HepG2 (cell line): ENCODE measurements around the gene NDN. TPM values are rescaled to one million over a fixed set of nuclear protein-coding genes. Genes with fewer than 3 reads are reported as not detected.

ENCODE experiments used
- ARNT ChIP-seq: fragments of 450-650 bp; IDR thresholded peaks from 2 replicates; pipeline ENCODE4 v1.6.1; 2017
- ATF7 ChIP-seq, 2 experiments: fragments of 450-650 bp in 1 of 2; sonication (generic) in 1 of 2; formaldehyde crosslinking in 1 of 2; IDR thresholded peaks; 2 replicates each; pipeline versions ENCODE4 v1.4.0 to v1.6.1; 2016 to 2020; ENCODE audit warnings: antibody characterized with exemption in 1 of 2, mild to moderate bottlenecking in 1 of 2, missing genetic modification reagents in 1 of 2
- HDAC6 ChIP-seq: fragments of 200-600 bp; sonication (generic); IDR thresholded peaks from 2 replicates; pipeline ENCODE4 v1.7.0; 2017; ENCODE audit warnings: mild to moderate bottlenecking, antibody characterized with exemption, low read length, low read depth
- HNF4A ChIP-seq: sonication (generic); formaldehyde crosslinking; IDR thresholded peaks from 2 replicates; pipeline ENCODE4 v1.4.0; 2020; ENCODE audit warnings: missing genetic modification reagents
- KDM2A ChIP-seq: sonication (generic); formaldehyde crosslinking; IDR thresholded peaks from 2 replicates; pipeline ENCODE4 v1.4.0; 2020; ENCODE audit warnings: low read depth, missing genetic modification reagents, borderline replicate concordance
- SALL1 ChIP-seq: sonication (generic); formaldehyde crosslinking; IDR thresholded peaks from 2 replicates; pipeline ENCODE4 v1.8.0; 2022; ENCODE audit warnings: mild to moderate bottlenecking, missing genetic modification reagents
- SMC3 ChIP-seq: IDR thresholded peaks from 2 replicates; pipeline ENCODE4 v1.6.1; 2011; ENCODE audit warnings: low read length, improper control_type of control experiment
- XRCC5 ChIP-seq: fragments of 200-400 bp; formaldehyde crosslinking; optimal IDR thresholded peaks from 2 replicates; pipeline ENCODE3; 2017; ENCODE audit warnings: mild to moderate bottlenecking, low read length
- ZNF430 ChIP-seq: sonication (generic); formaldehyde crosslinking; IDR thresholded peaks from 2 replicates; pipeline ENCODE4 v1.9.0; 2021; ENCODE audit warnings: mild to moderate bottlenecking, missing genetic modification reagents
- polyA plus RNA-seq, 8 experiments: library from polyadenylated mRNA; depleted of rRNA in 3 of 8; stranded (reverse) in 7 of 8; unstranded in 1 of 8; fragments of >200 nt; fragmentation: Illumina TruSeq in 4 of 8; extraction: Trizol in 4 of 8; gene quantifications; 2 replicates each; pipeline versions ENCODE4 v1.2.1 to v1.2.3, GENCODE V29; 2011 to 2016; ENCODE audit warnings: low read depth in 4 of 8, missing spikeins in 1 of 8, mixed read lengths in 1 of 8; ENCODE audit not compliant: insufficient read depth in 1 of 8
- total RNA-seq, 5 experiments: library from RNA; depleted of rRNA; stranded (reverse); fragments of >200 nt; fragmentation: Illumina TruSeq; extraction: Trizol; gene quantifications; 2 replicates each; pipeline ENCODE4 v1.2.3, GENCODE V29; 2016; ENCODE audit warnings: low read depth in 1 of 5
- TF ChIP-seq, protein P1 (sequence below): fragments of 450-650 bp; IDR thresholded peaks from 2 replicates; pipeline ENCODE4 v1.6.1; 2017
- TF ChIP-seq, protein P2 (sequence below): sonication (generic); formaldehyde crosslinking; IDR thresholded peaks from 2 replicates; pipeline ENCODE4 v1.8.1; 2023; ENCODE audit warnings: missing genetic modification reagents, inconsistent platforms, borderline replicate concordance
- TF ChIP-seq, protein P3 (sequence below): sonication (generic); formaldehyde crosslinking; IDR thresholded peaks from 2 replicates; pipeline ENCODE4 v1.5.0; 2020; ENCODE audit warnings: mild to moderate bottlenecking, missing genetic modification reagents, moderate library complexity
- TF ChIP-seq, protein P4 (sequence below): sonication (generic); formaldehyde crosslinking; IDR thresholded peaks from 2 replicates; pipeline ENCODE4 v1.5.1; 2020; ENCODE audit warnings: missing genetic modification reagents, mild to moderate bottlenecking, borderline replicate concordance
- TF ChIP-seq, protein P5 (sequence below): sonication (generic); formaldehyde crosslinking; IDR thresholded peaks from 2 replicates; pipeline ENCODE4 v1.8.0; 2023; ENCODE audit warnings: mild to moderate bottlenecking, missing genetic modification reagents

NDN gene
- total and polyA plus RNA-seq, 2 of the 13 experiments (the other 11 are each of a cell fraction or from before 2014, with no cell fraction given): 0.03 TPM; not detected in 1

DNA sequence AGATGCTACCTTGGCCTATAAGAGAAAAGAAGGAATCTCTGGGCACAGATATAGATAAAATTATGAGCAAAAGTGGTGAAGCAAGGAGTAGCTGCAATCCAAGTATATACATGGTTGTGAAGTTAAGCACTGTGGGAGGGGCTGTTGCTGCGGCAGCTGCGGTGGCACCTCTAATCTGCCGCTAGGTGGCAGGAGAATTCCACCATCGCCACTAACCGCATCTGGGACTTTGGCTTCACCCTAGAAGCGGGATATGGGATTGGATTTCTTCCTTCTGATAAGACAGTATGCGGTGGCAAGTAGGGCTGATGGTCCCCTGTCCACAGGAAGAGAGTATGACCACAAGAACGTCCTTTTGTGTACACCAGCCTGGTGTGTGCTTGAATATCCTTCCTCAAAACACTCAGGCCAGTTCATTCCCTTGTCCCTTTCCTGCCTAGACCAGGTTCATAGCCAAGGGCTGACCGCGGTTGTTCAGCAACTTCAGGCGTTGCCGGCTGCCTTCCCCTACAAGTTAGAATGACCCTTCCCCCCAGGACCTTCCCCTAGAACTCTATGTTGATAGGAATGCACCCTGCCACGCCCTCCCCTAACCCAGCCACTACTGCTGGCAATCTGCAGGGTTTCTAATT, 44.6 kb downstream of the NDN start (continued):
- TF ChIP-seq SMC3 (peak; percentile 80), HDAC6 (no peak), ZNF430 (no peak), XRCC5 (peak; percentile 57), ARNT (no peak), HNF4A (0 out of 2 replicates have a peak, but pooled peaks have one; percentile 21), KDM2A (peak; percentile 53; the same call in 1 of the 2 replicates), ATF7 (IDR thresholded peaks at IDR 0.05) (no peak), ATF7 (CRISPR knock-in tag; IDR thresholded peaks at IDR 0.05) (no peak), SALL1 (CRISPR knock-in tag) (0 out of 2 replicates have a peak, but pooled peaks have one; percentile 14)
- TF ChIP-seq, protein P1, sequence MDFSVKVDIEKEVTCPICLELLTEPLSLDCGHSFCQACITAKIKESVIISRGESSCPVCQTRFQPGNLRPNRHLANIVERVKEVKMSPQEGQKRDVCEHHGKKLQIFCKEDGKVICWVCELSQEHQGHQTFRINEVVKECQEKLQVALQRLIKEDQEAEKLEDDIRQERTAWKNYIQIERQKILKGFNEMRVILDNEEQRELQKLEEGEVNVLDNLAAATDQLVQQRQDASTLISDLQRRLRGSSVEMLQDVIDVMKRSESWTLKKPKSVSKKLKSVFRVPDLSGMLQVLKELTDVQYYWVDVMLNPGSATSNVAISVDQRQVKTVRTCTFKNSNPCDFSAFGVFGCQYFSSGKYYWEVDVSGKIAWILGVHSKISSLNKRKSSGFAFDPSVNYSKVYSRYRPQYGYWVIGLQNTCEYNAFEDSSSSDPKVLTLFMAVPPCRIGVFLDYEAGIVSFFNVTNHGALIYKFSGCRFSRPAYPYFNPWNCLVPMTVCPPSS: no peak
- TF ChIP-seq, protein P2, sequence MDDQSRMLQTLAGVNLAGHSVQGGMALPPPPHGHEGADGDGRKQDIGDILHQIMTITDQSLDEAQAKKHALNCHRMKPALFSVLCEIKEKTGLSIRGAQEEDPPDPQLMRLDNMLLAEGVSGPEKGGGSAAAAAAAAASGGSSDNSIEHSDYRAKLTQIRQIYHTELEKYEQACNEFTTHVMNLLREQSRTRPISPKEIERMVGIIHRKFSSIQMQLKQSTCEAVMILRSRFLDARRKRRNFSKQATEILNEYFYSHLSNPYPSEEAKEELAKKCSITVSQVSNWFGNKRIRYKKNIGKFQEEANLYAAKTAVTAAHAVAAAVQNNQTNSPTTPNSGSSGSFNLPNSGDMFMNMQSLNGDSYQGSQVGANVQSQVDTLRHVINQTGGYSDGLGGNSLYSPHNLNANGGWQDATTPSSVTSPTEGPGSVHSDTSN (CRISPR knock-in tag): no peak
- TF ChIP-seq, protein P3, sequence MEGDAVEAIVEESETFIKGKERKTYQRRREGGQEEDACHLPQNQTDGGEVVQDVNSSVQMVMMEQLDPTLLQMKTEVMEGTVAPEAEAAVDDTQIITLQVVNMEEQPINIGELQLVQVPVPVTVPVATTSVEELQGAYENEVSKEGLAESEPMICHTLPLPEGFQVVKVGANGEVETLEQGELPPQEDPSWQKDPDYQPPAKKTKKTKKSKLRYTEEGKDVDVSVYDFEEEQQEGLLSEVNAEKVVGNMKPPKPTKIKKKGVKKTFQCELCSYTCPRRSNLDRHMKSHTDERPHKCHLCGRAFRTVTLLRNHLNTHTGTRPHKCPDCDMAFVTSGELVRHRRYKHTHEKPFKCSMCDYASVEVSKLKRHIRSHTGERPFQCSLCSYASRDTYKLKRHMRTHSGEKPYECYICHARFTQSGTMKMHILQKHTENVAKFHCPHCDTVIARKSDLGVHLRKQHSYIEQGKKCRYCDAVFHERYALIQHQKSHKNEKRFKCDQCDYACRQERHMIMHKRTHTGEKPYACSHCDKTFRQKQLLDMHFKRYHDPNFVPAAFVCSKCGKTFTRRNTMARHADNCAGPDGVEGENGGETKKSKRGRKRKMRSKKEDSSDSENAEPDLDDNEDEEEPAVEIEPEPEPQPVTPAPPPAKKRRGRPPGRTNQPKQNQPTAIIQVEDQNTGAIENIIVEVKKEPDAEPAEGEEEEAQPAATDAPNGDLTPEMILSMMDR (CRISPR knock-in tag): peak; percentile 92
- TF ChIP-seq, protein P4, sequence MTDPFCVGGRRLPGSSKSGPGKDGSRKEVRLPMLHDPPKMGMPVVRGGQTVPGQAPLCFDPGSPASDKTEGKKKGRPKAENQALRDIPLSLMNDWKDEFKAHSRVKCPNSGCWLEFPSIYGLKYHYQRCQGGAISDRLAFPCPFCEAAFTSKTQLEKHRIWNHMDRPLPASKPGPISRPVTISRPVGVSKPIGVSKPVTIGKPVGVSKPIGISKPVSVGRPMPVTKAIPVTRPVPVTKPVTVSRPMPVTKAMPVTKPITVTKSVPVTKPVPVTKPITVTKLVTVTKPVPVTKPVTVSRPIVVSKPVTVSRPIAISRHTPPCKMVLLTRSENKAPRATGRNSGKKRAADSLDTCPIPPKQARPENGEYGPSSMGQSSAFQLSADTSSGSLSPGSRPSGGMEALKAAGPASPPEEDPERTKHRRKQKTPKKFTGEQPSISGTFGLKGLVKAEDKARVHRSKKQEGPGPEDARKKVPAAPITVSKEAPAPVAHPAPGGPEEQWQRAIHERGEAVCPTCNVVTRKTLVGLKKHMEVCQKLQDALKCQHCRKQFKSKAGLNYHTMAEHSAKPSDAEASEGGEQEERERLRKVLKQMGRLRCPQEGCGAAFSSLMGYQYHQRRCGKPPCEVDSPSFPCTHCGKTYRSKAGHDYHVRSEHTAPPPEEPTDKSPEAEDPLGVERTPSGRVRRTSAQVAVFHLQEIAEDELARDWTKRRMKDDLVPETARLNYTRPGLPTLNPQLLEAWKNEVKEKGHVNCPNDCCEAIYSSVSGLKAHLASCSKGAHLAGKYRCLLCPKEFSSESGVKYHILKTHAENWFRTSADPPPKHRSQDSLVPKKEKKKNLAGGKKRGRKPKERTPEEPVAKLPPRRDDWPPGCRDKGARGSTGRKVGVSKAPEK (CRISPR knock-in tag): no peak
- TF ChIP-seq, protein P5, sequence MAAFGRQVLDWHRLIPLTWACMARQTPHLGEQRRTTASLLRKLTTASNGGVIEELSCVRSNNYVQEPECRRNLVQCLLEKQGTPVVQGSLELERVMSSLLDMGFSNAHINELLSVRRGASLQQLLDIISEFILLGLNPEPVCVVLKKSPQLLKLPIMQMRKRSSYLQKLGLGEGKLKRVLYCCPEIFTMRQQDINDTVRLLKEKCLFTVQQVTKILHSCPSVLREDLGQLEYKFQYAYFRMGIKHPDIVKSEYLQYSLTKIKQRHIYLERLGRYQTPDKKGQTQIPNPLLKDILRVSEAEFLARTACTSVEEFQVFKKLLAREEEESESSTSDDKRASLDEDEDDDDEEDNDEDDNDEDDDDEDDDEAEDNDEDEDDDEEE (CRISPR knock-in tag): no peak
